ENCODE data around the gene KCNN4.

KCNN4 gene

GRCh38 chr19:43782689-43783231 is 2.0 kb upstream of the KCNN4 start:
- Histone ChIP-seq H3K27ac (ENCODE audit: poor library complexity, severe bottlenecking) (peak overlapping the region; percentile 90), H3K9me3 (ENCODE audit: severe bottlenecking) (no peaks in the 10 kb centered on the region), H3K4me1 (ENCODE audit: insufficient read depth, poor library complexity, severe bottlenecking) (peaks cover 43% of the 10 kb centered on the region), H3K4me3 (ENCODE audit: severe bottlenecking) (no peak overlapping the region), H3K27me3 (ENCODE audit: insufficient read depth, poor library complexity, severe bottlenecking) (no peaks in the 10 kb centered on the region), H3K36me3 (ENCODE audit: low read depth) (no peaks in the 10 kb centered on the region)
- TF ChIP-seq, protein P1, sequence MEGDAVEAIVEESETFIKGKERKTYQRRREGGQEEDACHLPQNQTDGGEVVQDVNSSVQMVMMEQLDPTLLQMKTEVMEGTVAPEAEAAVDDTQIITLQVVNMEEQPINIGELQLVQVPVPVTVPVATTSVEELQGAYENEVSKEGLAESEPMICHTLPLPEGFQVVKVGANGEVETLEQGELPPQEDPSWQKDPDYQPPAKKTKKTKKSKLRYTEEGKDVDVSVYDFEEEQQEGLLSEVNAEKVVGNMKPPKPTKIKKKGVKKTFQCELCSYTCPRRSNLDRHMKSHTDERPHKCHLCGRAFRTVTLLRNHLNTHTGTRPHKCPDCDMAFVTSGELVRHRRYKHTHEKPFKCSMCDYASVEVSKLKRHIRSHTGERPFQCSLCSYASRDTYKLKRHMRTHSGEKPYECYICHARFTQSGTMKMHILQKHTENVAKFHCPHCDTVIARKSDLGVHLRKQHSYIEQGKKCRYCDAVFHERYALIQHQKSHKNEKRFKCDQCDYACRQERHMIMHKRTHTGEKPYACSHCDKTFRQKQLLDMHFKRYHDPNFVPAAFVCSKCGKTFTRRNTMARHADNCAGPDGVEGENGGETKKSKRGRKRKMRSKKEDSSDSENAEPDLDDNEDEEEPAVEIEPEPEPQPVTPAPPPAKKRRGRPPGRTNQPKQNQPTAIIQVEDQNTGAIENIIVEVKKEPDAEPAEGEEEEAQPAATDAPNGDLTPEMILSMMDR (IDR thresholded peaks at IDR 0.05; ENCODE audit: poor library complexity, severe bottlenecking): no peak
- ATAC-seq (ENCODE audit: low read depth): no peak
- no peak for DNase-seq (ENCODE audit: low spot score)

GRCh38 chr19:43782311-43782660 is 1.5 kb upstream of the KCNN4 start:
- ATAC-seq (ENCODE audit: low read depth): no peak
- Histone ChIP-seq H3K36me3 (ENCODE audit: low read depth) (no peaks in the 10 kb centered on the region), H3K27ac (ENCODE audit: poor library complexity, severe bottlenecking) (peak overlapping the region; percentile 90), H3K9me3 (ENCODE audit: severe bottlenecking) (no peaks in the 10 kb centered on the region), H3K4me3 (ENCODE audit: severe bottlenecking) (no peak overlapping the region), H3K4me1 (ENCODE audit: insufficient read depth, poor library complexity, severe bottlenecking) (peaks cover 46% of the 10 kb centered on the region), H3K27me3 (ENCODE audit: insufficient read depth, poor library complexity, severe bottlenecking) (no peaks in the 10 kb centered on the region)
- TF ChIP-seq, protein P1 (IDR thresholded peaks at IDR 0.05; ENCODE audit: poor library complexity, severe bottlenecking): no peak
- DNase-seq (ENCODE audit: low spot score): no peak

DNA sequence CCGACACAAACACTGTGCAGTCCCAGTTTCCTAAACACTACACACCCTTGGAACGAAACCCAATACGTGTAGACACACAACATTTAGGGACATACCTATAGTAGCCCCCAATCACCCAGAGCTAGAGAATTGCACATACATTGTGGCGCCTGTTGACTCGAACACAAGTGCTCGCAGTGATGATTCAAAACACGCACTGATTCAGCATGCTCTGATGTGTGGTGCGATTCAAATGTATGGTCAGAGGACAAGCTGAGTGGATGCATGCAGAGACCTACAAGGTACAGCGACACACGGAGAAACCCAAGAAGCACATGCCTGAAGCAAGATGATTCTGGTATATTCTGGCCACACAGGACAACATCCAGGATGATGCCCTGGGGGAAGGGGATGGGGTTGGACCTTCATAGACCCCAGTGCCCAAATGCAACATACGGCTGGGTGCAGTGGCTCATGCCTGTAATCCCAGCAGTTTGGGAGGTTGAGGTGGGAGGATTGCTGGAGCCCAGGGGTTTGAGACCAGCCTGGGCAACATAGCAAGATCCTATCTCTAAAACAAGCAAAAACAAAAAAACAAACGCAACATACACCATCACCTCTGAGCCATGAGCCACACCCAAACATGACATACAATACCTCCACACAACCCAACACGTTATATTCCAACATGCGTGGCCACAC is 997 bp upstream of the KCNN4 start:
- peaks cover 51% of the 10 kb centered on the region for H3K4me1 ChIP-seq (ENCODE audit: insufficient read depth, poor library complexity, severe bottlenecking)
- ATAC-seq (ENCODE audit: low read depth): no peak
- peak overlapping the region; percentile 77 for H3K27ac ChIP-seq (ENCODE audit: poor library complexity, severe bottlenecking)

DNA sequence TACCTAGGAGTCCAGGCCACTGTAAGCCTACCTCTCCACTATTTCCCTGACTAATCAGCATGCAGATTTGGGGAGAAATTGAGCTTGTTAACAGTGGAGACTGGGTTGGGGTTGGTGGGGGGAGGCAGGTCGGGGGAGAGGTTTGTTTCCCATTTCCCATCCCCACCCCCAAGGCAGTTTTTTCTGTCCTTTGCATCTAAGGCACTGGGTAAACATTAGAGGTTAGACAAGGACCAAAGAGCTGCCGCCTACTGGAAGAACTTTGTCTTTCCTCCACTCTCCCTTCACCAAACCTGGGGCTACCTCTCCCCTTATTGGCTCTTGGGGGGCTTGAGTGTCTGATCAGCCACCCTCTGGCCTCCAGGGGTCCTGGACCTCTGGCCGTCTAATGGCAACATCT is 953 bp downstream of the KCNN4 start:
- ATAC-seq (ENCODE audit: low read depth) (no peak; the same call in 2 of the 3 replicates), DNase-seq (ENCODE audit: low spot score) (no peak)
- Histone ChIP-seq H3K27me3 (ENCODE audit: insufficient read depth, poor library complexity, severe bottlenecking) (no peaks in the 10 kb centered on the region), H3K4me1 (ENCODE audit: insufficient read depth, poor library complexity, severe bottlenecking) (peaks cover 50% of the 10 kb centered on the region), H3K27ac (ENCODE audit: poor library complexity, severe bottlenecking) (peak overlapping the region; percentile 77), H3K9me3 (ENCODE audit: severe bottlenecking) (no peaks in the 10 kb centered on the region), H3K36me3 (ENCODE audit: low read depth) (peaks cover 14% of the 10 kb centered on the region), H3K4me3 (ENCODE audit: severe bottlenecking) (peak overlapping the region; percentile 32)
- TF ChIP-seq, protein P1 (IDR thresholded peaks at IDR 0.05; ENCODE audit: poor library complexity, severe bottlenecking): peak; percentile 40

More for the DNA sequence above, 997 bp upstream of the KCNN4 start:
- Histone ChIP-seq H3K27me3 (ENCODE audit: insufficient read depth, poor library complexity, severe bottlenecking) (no peaks in the 10 kb centered on the region), H3K9me3 (ENCODE audit: severe bottlenecking) (no peaks in the 10 kb centered on the region), H3K36me3 (ENCODE audit: low read depth) (0 out of 2 replicates have a peak, but pooled peaks cover 2% of the 10 kb centered on the region), H3K4me3 (ENCODE audit: severe bottlenecking) (no peak overlapping the region)
- no peak for DNase-seq (ENCODE audit: low spot score)
- TF ChIP-seq, protein P1 (IDR thresholded peaks at IDR 0.05; ENCODE audit: poor library complexity, severe bottlenecking): no peak
